ENCODE data around the gene ADGRV1. TPM values are rescaled to one million over a fixed set of nuclear protein-coding genes. Genes with fewer than 3 reads are reported as not detected.

ADGRV1 gene
- total and polyA plus RNA-seq, 9 of the 15 experiments (the other 6 are each of a cell fraction or from before 2014, with no cell fraction given), result 21.7 to 156 (median 58.2) TPM

DNA sequence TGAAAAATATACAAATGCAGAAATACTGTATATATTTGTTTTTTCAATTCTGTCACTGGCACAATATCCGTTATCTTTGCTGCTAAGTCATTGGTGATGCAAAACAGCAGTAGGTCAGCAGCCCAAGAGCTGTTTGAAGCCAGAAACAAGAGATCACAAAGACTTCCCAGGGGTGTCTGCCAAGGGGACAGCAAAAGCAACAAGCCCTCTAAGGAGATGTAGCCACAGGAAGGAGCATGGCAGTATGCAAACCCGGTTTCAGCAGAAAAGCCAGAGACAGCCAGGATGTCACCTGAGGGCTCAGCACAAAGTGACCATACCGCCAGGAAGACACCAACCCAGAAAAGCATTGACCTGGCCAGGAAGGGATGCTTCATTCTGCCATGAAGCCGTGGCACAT, 583.0 kb downstream of the ADGRV1 start (continued):
- no peak for TF ChIP-seq RCOR1 (IDR thresholded peaks at IDR 0.05; ENCODE audit: borderline replicate concordance in 1 of 2, low read depth in 2 of 2, low read length in 2 of 2)

DNA sequence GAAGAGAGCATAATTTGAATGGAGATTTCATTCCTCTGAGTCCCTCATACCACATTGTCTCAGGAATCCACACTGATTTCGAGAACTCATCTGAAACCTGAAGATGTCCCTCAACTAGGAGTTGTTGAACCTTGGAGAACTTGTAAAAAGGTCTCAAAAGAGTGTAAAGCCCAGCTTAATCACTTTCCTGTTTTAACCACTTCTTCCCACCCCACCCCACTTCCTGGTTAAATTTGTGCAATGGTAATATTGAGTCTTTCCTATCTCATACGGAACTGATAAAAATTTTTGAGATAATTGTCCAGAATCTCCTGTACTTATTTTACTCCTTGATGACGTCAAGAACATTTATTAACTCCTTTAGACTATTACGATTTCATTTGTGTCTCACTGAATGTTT, 583.8 kb downstream of the ADGRV1 start:
- 61% methylated on average over 4 of the region's 4 CpGs for WGBS (ENCODE audit: insufficient coverage, low coverage, missing lambda C conversion rate)
- intact Hi-C loops (cut with micrococcal nuclease), result no loop called here
- TF ChIP-seq ZKSCAN1 (IDR thresholded peaks at IDR 0.05; ENCODE audit: low read depth, low read length) (no peak), KLF13 (tag; IDR thresholded peaks at IDR 0.05; ENCODE audit: borderline replicate concordance, low read depth) (no peak), ZNF76 (CRISPR knock-in tag; IDR thresholded peaks at IDR 0.05; ENCODE audit: borderline replicate concordance) (no peak), ETS2 (tag; IDR thresholded peaks at IDR 0.05; ENCODE audit: borderline replicate concordance, poor library complexity, severe bottlenecking) (no peak), PBX2 (CRISPR knock-in tag; IDR thresholded peaks at IDR 0.05; ENCODE audit: low read depth) (no peak), PBX2 (tag; conservative IDR thresholded peaks at IDR 0.05; ENCODE audit: low read depth) (no peak), ZNF766 (CRISPR knock-in tag; conservative IDR thresholded peaks at IDR 0.05) (no peak), ZHX1 (conservative IDR thresholded peaks at IDR 0.05; ENCODE audit: low read length) (no peak), MTA1 (IDR thresholded peaks at IDR 0.05; ENCODE audit: borderline replicate concordance) (no peak), MTA2 (IDR thresholded peaks at IDR 0.05; ENCODE audit: low read depth) (no peak), HNRNPLL (IDR thresholded peaks at IDR 0.05; ENCODE audit: low read depth, low read length, poor library complexity, severe bottlenecking) (no peak)

More for the DNA sequence above, 583.8 kb downstream of the ADGRV1 start:
- ChIA-PET CTCF (ENCODE audit: low intra/inter-chr PET ratio) (no interaction called here), POLR2A (interaction anchor here (0.6 to 1.0 kb wide), 2 partner anchors 10 to 241 kb away, joined by 3 to 6 read pairs; partner anchors contain the start of gene ARRDC3)
- no peak for ATAC-seq
- no peaks in the 10 kb centered on the region for H3K27me3 ChIP-seq (ENCODE audit: control insufficient read depth in 2 of 2, insufficient read depth in 2 of 2, low read length in 2 of 2)
- H3K9me1 ChIP-seq (ENCODE audit: control insufficient read depth, insufficient read depth, low read length), result no peaks in the 10 kb centered on the region
- H3K4me1 ChIP-seq (replicated peaks in 1 of 2; ENCODE audit: control insufficient read depth in 2 of 2, insufficient read depth in 2 of 2, low read length in 2 of 2), result no peaks in the 10 kb centered on the region
- H4K20me1 ChIP-seq (replicated peaks; ENCODE audit: control insufficient read depth, insufficient read depth, low read length), result no peaks in the 10 kb centered on the region
- no peaks in the 10 kb centered on the region for H3K79me2 ChIP-seq (ENCODE audit: control insufficient read depth, insufficient read depth, low read length)
- BruUV-seq (replicated peaks), result no TSS peak
- no peaks in the 10 kb centered on the region for H3K36me3 ChIP-seq (ENCODE audit: control insufficient read depth, insufficient read depth, low read length)
- no peak overlapping the region for H3K4me3 ChIP-seq
- no peak overlapping the region for H3K9ac ChIP-seq (ENCODE audit: insufficient read depth in 1 of 2, low read depth in 2 of 2, low read length in 2 of 2)
- H3K27ac ChIP-seq (ENCODE audit: extremely low read depth, low read depth, low read length), result no peak overlapping the region
- in situ Hi-C loops (cut with MboI), result no loop called here
- H2AFZ ChIP-seq (ENCODE audit: low read depth, low read length), result no peak overlapping the region
- FAIRE-seq, result no peak
- H3K9me3 ChIP-seq (replicated peaks; ENCODE audit: control insufficient read depth, insufficient read depth, low read depth, low read length), result no peaks in the 10 kb centered on the region
- no peak for DNase-seq (ENCODE audit: extremely low read depth in 1 of 4, low spot score in 3 of 4)
- no peak overlapping the region for H3K4me2 ChIP-seq (ENCODE audit: insufficient read depth, low read length)

All from K562 (cell line).